HepG2 (cell line): ENCODE measurements around the gene CDH23. TPM values are rescaled to one million over a fixed set of nuclear protein-coding genes. Genes with fewer than 3 reads are reported as not detected.

Source experiments
- ATAC-seq: fragments of 200-7000 bp; cut with Tn5 transposase; 3 replicates; pipeline ENCODE4 v1.9.1; 2020; ENCODE audit warnings: mild to moderate bottlenecking, moderate library complexity
- BruUV-seq: library from RNA; stranded (reverse); fragments of 400-500 nt; replicated peaks from 2 replicates; lab custom pipeline; 2021; lab: Mats Ljungman, UMichigan
- CTCF ChIA-PET: fragments of 300-600 bp; formaldehyde crosslinking; extraction: SDS; loops from one replicate; lab custom pipeline; 2021; ENCODE audit warnings: low total read pairs, inconsistent platforms, low intra/inter-chr PET ratio; lab: Yijun Ruan, JAX
- POLR2A ChIA-PET: fragments of 350-600 bp; sonication (Branson Sonifier 250); formaldehyde crosslinking; loops from one replicate; lab custom pipeline; 2020; ENCODE audit warnings: antibody characterized with exemption, inconsistent platforms; lab: Yijun Ruan, JAX
- DNase-seq: peaks from one replicate; pipeline ENCODE4 v3.0.0-alpha.2; 2015; ENCODE audit warnings: low spot score
- FAIRE-seq: peaks from 3 replicates; lab custom pipeline; 2011; peaks lifted over from hg19 to GRCh38; lab: Jason Lieb, UNC
- H2AFZ ChIP-seq: one replicate; pipeline ENCODE4 v1.6.1; 2011; ENCODE audit warnings: low read length, inconsistent platforms
- H3K27ac ChIP-seq: fragments of 300-600 bp; 3 replicates; pipeline ENCODE4 v1.8.0; 2011; ENCODE audit warnings: mixed run types, mild to moderate bottlenecking, mixed read lengths, low read length, inconsistent platforms; ENCODE audit not compliant: insufficient read depth; ENCODE audit errors: extremely low read length
- H3K27me3 ChIP-seq, 2 experiments: fragments of 200-600 bp in 1 of 2; 2 replicates in 1 of 2; 3 replicates in 1 of 2; pipeline versions ENCODE4 v1.6.0 to v1.8.0; 2011; ENCODE audit warnings: low read length in 2 of 2, mild to moderate bottlenecking in 2 of 2, moderate library complexity in 2 of 2, inconsistent platforms in 1 of 2; ENCODE audit not compliant: insufficient read depth in 2 of 2, control insufficient read depth in 1 of 2
- H3K36me3 ChIP-seq, 2 experiments: fragments of 200-600 bp in 1 of 2; replicated peaks in 1 of 2; 2 replicates in 1 of 2; 3 replicates in 1 of 2; pipeline versions ENCODE4 v1.5.1 to v1.8.0; 2011; ENCODE audit warnings: low read length in 2 of 2, inconsistent platforms in 1 of 2; ENCODE audit not compliant: insufficient read depth in 2 of 2, control insufficient read depth in 1 of 2
- H3K4me1 ChIP-seq: 2 replicates; pipeline ENCODE4 v1.5.1; 2012; ENCODE audit warnings: low read length, inconsistent platforms; ENCODE audit not compliant: insufficient read depth
- H3K4me2 ChIP-seq: 2 replicates; pipeline ENCODE4 v1.6.0; 2011; ENCODE audit warnings: low read depth, low read length, inconsistent platforms
- H3K4me3 ChIP-seq, 3 experiments: fragments of 200-600 bp in 1 of 3; sonication (generic), shearing (Covaris generic) in 1 of 3; replicated peaks in 1 of 3; 2 replicates each; pipeline ENCODE4 v1.5.1; 2011 to 2016; ENCODE audit warnings: low read length in 3 of 3, inconsistent platforms in 2 of 3, low read depth in 2 of 3, mild to moderate bottlenecking in 2 of 3, control low read depth in 1 of 3, mixed read lengths in 1 of 3; ENCODE audit not compliant: insufficient read depth in 1 of 3
- H3K79me2 ChIP-seq: one replicate; pipeline ENCODE4 v1.6.1; 2011; ENCODE audit warnings: low read length, inconsistent platforms; ENCODE audit not compliant: insufficient read depth
- H3K9ac ChIP-seq: 2 replicates; pipeline ENCODE4 v1.6.0; 2011; ENCODE audit warnings: mild to moderate bottlenecking, low read depth, low read length, inconsistent platforms; ENCODE audit not compliant: insufficient read depth
- H3K9me3 ChIP-seq: 2 replicates; pipeline ENCODE4 v1.5.1; 2012; ENCODE audit warnings: mild to moderate bottlenecking, low read length
- H4K20me1 ChIP-seq: 2 replicates; pipeline ENCODE4 v1.6.0; 2011; ENCODE audit warnings: inconsistent platforms, mild to moderate bottlenecking, low read length, moderate library complexity; ENCODE audit not compliant: insufficient read depth
- CSRNP2 ChIP-seq: sonication (generic); formaldehyde crosslinking; conservative IDR thresholded peaks from 2 replicates; pipeline ENCODE4 v1.8.0; 2022; ENCODE audit warnings: low read depth, missing genetic modification reagents
- DMAP1 ChIP-seq: IDR thresholded peaks from 2 replicates; pipeline ENCODE4 v1.6.1; 2016
- HBP1 ChIP-seq: IDR thresholded peaks from 2 replicates; pipeline ENCODE4 v1.6.1; 2016; ENCODE audit warnings: low read depth, control low read depth
- MED1 ChIP-seq: sonication (generic); formaldehyde crosslinking; IDR thresholded peaks from 2 replicates; pipeline ENCODE4 v1.4.0; 2020; ENCODE audit warnings: missing genetic modification reagents
- MIER2 ChIP-seq: IDR thresholded peaks from 2 replicates; pipeline ENCODE4 v1.6.1; 2016; ENCODE audit warnings: missing biosample characterization, missing genetic modification reagents
- PCBP1 ChIP-seq: fragments of 200-400 bp; formaldehyde crosslinking; IDR thresholded peaks from 2 replicates; pipeline ENCODE4 v1.6.1; 2017; ENCODE audit warnings: mild to moderate bottlenecking, low read depth, low read length, borderline replicate concordance
- RFX3 ChIP-seq: IDR thresholded peaks from 2 replicates; pipeline ENCODE4 v1.6.1; 2016; ENCODE audit warnings: missing biosample characterization, missing genetic modification reagents
- SP4 ChIP-seq: sonication (generic); formaldehyde crosslinking; IDR thresholded peaks from 2 replicates; pipeline ENCODE4 v1.8.1; 2023; ENCODE audit warnings: mild to moderate bottlenecking, missing genetic modification reagents
- TBX3 ChIP-seq: fragments of 450-650 bp; IDR thresholded peaks from 2 replicates; pipeline ENCODE4 v1.6.1; 2017; ENCODE audit warnings: antibody characterized with exemption, mild to moderate bottlenecking, inconsistent platforms, borderline replicate concordance
- ZNF232 ChIP-seq: sonication (generic); formaldehyde crosslinking; IDR thresholded peaks from 2 replicates; pipeline ENCODE4 v1.4.0; 2020; ENCODE audit warnings: missing genetic modification reagents, borderline replicate concordance
- ZNF570 ChIP-seq: sonication (generic); formaldehyde crosslinking; IDR thresholded peaks from 2 replicates; pipeline ENCODE4 v1.4.0; 2020; ENCODE audit warnings: mild to moderate bottlenecking, missing genetic modification reagents, borderline replicate concordance
- WGBS: methylation state at CpG from one replicate; pipeline ENCODE4 v1.1.6; 2017; ENCODE audit warnings: low lambda C conversion rate; 5-methylcytosine and 5-hydroxymethylcytosine counted together
- in situ Hi-C: cut with HindIII; loops from 2 replicates; pipeline ENCODE4 v1.10.0; 2017; ENCODE audit warnings: low pct_unique_long_range_greater_than_20kb; ENCODE audit not compliant: extremely low pct_ligation_motif_present
- intact Hi-C: fragments of 100-400 bp; cut with micrococcal nuclease; formaldehyde crosslinking; loops from one replicate; pipeline ENCODE4 v1.10.0; 2022; ENCODE audit not compliant: unreplicated experiment
- polyA plus RNA-seq, 8 experiments: library from polyadenylated mRNA; depleted of rRNA in 3 of 8; stranded (reverse) in 7 of 8; unstranded in 1 of 8; fragments of >200 nt; fragmentation: Illumina TruSeq in 4 of 8; extraction: Trizol in 4 of 8; gene quantifications; 2 replicates each; pipeline versions ENCODE4 v1.2.1 to v1.2.3, GENCODE V29; 2011 to 2016; ENCODE audit warnings: low read depth in 4 of 8, missing spikeins in 1 of 8, mixed read lengths in 1 of 8; ENCODE audit not compliant: insufficient read depth in 1 of 8
- total RNA-seq, 5 experiments: library from RNA; depleted of rRNA; stranded (reverse); fragments of >200 nt; fragmentation: Illumina TruSeq; extraction: Trizol; gene quantifications; 2 replicates each; pipeline ENCODE4 v1.2.3, GENCODE V29; 2016; ENCODE audit warnings: low read depth in 1 of 5
- TF ChIP-seq, protein P1 (sequence below): sonication (generic); formaldehyde crosslinking; conservative IDR thresholded peaks from 2 replicates; pipeline ENCODE4 v1.8.1; 2023; ENCODE audit warnings: missing genetic modification reagents
- TF ChIP-seq, protein P2 (sequence below): sonication (generic); formaldehyde crosslinking; IDR thresholded peaks from 2 replicates; pipeline ENCODE4 v1.4.0; 2020; ENCODE audit warnings: mild to moderate bottlenecking, missing genetic modification reagents
- TF ChIP-seq, protein P3 (sequence below): IDR thresholded peaks from 2 replicates; pipeline ENCODE4 v1.6.1; 2016; ENCODE audit warnings: missing compliant biosample characterization, missing genetic modification reagents, borderline replicate concordance

The CDH23 gene
- total and polyA plus RNA-seq, 2 of the 13 experiments (the other 11 are each of a cell fraction or from before 2014, with no cell fraction given) = 0.13 TPM; not detected in 1

- Histone ChIP-seq H3K27ac (no peak overlapping the region), H3K36me3 (peaks cover 19 to 45% of the 10 kb centered on the region in 2 experiments; a peak in 4 of 5 replicates), H3K4me2 (no peak overlapping the region), H3K4me1 (no peaks in the 10 kb centered on the region)
- BruUV-seq = no TSS peak
- WGBS = 96% methylated on average over 2 of the region's 2 CpGs
- no peak for DNase-seq
- CTCF ChIA-PET = no interaction called here
- in situ Hi-C loops = no loop called here
- TF ChIP-seq RFX3 (no peak), PCBP1 (no peak), SP4 (CRISPR knock-in tag) (no peak), DMAP1 (CRISPR knock-in tag) (no peak), ZNF232 (CRISPR knock-in tag) (no peak), MED1 (CRISPR knock-in tag) (no peak), HBP1 (no peak), MIER2 (CRISPR knock-in tag) (no peak), TBX3 (no peak), ZNF570 (CRISPR knock-in tag) (no peak), CSRNP2 (CRISPR knock-in tag) (no peak)
- TF ChIP-seq, protein P1, sequence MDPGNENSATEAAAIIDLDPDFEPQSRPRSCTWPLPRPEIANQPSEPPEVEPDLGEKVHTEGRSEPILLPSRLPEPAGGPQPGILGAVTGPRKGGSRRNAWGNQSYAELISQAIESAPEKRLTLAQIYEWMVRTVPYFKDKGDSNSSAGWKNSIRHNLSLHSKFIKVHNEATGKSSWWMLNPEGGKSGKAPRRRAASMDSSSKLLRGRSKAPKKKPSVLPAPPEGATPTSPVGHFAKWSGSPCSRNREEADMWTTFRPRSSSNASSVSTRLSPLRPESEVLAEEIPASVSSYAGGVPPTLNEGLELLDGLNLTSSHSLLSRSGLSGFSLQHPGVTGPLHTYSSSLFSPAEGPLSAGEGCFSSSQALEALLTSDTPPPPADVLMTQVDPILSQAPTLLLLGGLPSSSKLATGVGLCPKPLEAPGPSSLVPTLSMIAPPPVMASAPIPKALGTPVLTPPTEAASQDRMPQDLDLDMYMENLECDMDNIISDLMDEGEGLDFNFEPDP (CRISPR knock-in tag) = no peak
- TF ChIP-seq, protein P2, sequence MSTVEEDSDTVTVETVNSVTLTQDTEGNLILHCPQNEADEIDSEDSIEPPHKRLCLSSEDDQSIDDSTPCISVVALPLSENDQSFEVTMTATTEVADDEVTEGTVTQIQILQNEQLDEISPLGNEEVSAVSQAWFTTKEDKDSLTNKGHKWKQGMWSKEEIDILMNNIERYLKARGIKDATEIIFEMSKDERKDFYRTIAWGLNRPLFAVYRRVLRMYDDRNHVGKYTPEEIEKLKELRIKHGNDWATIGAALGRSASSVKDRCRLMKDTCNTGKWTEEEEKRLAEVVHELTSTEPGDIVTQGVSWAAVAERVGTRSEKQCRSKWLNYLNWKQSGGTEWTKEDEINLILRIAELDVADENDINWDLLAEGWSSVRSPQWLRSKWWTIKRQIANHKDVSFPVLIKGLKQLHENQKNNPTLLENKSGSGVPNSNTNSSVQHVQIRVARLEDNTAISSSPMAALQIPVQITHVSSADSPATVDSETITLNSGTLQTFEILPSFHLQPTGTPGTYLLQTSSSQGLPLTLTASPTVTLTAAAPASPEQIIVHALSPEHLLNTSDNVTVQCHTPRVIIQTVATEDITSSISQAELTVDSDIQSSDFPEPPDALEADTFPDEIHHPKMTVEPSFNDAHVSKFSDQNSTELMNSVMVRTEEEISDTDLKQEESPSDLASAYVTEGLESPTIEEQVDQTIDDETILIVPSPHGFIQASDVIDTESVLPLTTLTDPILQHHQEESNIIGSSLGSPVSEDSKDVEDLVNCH (CRISPR knock-in tag) = no peak
- TF ChIP-seq, protein P3, sequence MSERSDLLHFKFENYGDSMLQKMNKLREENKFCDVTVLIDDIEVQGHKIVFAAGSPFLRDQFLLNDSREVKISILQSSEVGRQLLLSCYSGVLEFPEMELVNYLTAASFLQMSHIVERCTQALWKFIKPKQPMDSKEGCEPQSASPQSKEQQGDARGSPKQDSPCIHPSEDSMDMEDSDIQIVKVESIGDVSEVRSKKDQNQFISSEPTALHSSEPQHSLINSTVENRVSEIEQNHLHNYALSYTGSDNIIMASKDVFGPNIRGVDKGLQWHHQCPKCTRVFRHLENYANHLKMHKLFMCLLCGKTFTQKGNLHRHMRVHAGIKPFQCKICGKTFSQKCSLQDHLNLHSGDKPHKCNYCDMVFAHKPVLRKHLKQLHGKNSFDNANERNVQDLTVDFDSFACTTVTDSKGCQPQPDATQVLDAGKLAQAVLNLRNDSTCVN (CRISPR knock-in tag) = no peak
- TF ChIP-seq, all 625 proteins: peak for 0
- FAIRE-seq (no peak), ATAC-seq (no peak)
- Histone ChIP-seq H3K27me3 (no peaks in the 10 kb centered on the region), H2AFZ (no peak overlapping the region), H3K4me3 (no peak overlapping the region), H3K79me2 (no peaks in the 10 kb centered on the region), H4K20me1 (no peaks in the 10 kb centered on the region), H3K9me3 (no peaks in the 10 kb centered on the region), H3K9ac (no peak overlapping the region)
- intact Hi-C loops = no loop called here
- POLR2A ChIA-PET = interaction anchor here (0.7 kb wide), 1 partner anchor 22 kb away, joined by 3 read pairs; no protein-coding TSS in a partner anchor
These were observed 36.0 kb upstream of the CDH23 start for GRCh38 chr10:71360735-71361134.
